ENCODE measurements around the gene BLVRA. TPM values are rescaled to one million over a fixed set of nuclear protein-coding genes. Genes with fewer than 3 reads are reported as not detected.

The BLVRA gene
- total and polyA plus RNA-seq, 2 donors (not counting 1 experiment from before 2014, with no cell fraction given): 5.4 to 6.9 TPM

DNA sequence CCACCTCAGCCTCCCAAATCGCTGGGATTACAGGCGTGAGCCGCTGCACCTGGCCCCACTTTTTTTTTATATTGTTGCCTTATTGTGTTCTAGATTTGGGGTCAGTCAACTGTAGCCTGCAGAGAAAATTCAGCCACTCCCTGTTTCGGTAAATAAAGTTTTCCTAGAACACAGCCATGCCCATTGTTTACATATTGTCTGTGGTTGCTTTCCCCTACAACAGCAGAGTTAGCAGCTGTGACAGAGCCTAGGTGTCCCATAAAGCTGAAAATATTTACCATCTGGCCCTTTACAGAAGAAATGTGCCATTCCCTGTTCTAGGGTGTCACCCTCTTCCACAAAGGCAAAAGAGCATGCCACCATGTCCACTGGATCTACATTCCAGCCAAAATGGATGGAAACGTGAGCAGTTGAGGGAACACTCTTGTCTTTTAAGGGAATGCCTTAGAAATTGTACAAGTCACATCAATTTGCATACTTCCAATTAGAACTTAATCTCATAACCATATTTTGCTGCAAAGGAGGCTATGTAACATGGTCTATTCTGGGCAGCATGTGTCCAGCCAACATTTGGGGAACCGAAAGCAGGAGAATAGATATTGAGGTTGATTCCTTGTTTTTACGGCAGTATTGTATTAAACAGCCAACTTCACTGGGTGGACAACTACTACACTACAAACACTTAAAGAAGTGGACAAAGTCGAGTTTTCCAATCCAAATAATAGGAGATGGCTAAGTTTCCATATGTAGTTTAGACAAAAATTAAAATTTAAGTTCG, 11.0 kb upstream of the BLVRA start:
- H3K36me3 ChIP-seq (replicated peaks in 1 of 2; ENCODE audit: control extremely low read depth in 1 of 2, control insufficient read depth in 1 of 2, extremely low read depth in 1 of 2, insufficient read depth in 2 of 2, low read length in 1 of 2): no peaks in the 10 kb centered on the region
- TF ChIP-seq EZH2 (IDR thresholded peaks at IDR 0.05; ENCODE audit: borderline replicate concordance, insufficient read depth, low read depth, low read length, poor library complexity, severe bottlenecking): no peak
- TF ChIP-seq, protein P1, sequence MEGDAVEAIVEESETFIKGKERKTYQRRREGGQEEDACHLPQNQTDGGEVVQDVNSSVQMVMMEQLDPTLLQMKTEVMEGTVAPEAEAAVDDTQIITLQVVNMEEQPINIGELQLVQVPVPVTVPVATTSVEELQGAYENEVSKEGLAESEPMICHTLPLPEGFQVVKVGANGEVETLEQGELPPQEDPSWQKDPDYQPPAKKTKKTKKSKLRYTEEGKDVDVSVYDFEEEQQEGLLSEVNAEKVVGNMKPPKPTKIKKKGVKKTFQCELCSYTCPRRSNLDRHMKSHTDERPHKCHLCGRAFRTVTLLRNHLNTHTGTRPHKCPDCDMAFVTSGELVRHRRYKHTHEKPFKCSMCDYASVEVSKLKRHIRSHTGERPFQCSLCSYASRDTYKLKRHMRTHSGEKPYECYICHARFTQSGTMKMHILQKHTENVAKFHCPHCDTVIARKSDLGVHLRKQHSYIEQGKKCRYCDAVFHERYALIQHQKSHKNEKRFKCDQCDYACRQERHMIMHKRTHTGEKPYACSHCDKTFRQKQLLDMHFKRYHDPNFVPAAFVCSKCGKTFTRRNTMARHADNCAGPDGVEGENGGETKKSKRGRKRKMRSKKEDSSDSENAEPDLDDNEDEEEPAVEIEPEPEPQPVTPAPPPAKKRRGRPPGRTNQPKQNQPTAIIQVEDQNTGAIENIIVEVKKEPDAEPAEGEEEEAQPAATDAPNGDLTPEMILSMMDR (IDR thresholded peaks at IDR 0.05): no peak
- no peak overlapping the region for H3K9ac ChIP-seq (ENCODE audit: low read length)
- no peak overlapping the region for H3K4me2 ChIP-seq (replicated peaks; ENCODE audit: low read depth, low read length, poor library complexity, severe bottlenecking)
- Mint-ChIP-seq H3K27ac (no peak overlapping the region), H3K27me3 (peaks cover 4% of the 10 kb centered on the region), H3K4me1 (no peaks in the 10 kb centered on the region), H3K9me3 (ENCODE audit: insufficient read depth) (no peaks in the 10 kb centered on the region), H3K4me3 (no peak overlapping the region)
- H3K27ac ChIP-seq (ENCODE audit: low read length in 2 of 2): no peak overlapping the region
- H3K4me3 ChIP-seq (ENCODE audit: control extremely low read depth in 1 of 5, extremely low read depth in 1 of 5, insufficient read depth in 1 of 5, low read depth in 2 of 5, low read length in 4 of 5): no peak overlapping the region
- H3K9me3 ChIP-seq (ENCODE audit: control extremely low read depth in 1 of 3, control insufficient read depth in 2 of 3, insufficient read depth in 1 of 3, low read length in 2 of 3): no peaks in the 10 kb centered on the region
- peaks cover 0 to 5% (median 2%) of the 10 kb centered on the region in 4 experiments for H3K27me3 ChIP-seq (replicated peaks in 1 of 4; ENCODE audit: control extremely low read depth in 1 of 4, control insufficient read depth in 3 of 4, insufficient read depth in 4 of 4, low read length in 3 of 4)
- no peaks in the 10 kb centered on the region for H4K20me1 ChIP-seq (ENCODE audit: control insufficient read depth, insufficient read depth, low read length, poor library complexity, severe bottlenecking)
- H3K79me2 ChIP-seq (ENCODE audit: control insufficient read depth, insufficient read depth, low read length): no peaks in the 10 kb centered on the region
- no peak for ATAC-seq (ENCODE audit: low read depth)
- H3K4me1 ChIP-seq (ENCODE audit: control insufficient read depth in 2 of 2, insufficient read depth in 2 of 2, low read length in 2 of 2): no peaks in the 10 kb centered on the region
- no peak overlapping the region for H2AFZ ChIP-seq (ENCODE audit: insufficient read depth, low read depth, low read length, poor library complexity, severe bottlenecking)
- WGBS (ENCODE audit: insufficient coverage): no CpG with 5 or more reads among the region's 9 CpGs
- intact Hi-C loops (cut with micrococcal nuclease): no loop called here
- CTCF ChIA-PET: no interaction called here
- POLR2A ChIA-PET: no interaction called here
- no peak for DNase-seq

DNA sequence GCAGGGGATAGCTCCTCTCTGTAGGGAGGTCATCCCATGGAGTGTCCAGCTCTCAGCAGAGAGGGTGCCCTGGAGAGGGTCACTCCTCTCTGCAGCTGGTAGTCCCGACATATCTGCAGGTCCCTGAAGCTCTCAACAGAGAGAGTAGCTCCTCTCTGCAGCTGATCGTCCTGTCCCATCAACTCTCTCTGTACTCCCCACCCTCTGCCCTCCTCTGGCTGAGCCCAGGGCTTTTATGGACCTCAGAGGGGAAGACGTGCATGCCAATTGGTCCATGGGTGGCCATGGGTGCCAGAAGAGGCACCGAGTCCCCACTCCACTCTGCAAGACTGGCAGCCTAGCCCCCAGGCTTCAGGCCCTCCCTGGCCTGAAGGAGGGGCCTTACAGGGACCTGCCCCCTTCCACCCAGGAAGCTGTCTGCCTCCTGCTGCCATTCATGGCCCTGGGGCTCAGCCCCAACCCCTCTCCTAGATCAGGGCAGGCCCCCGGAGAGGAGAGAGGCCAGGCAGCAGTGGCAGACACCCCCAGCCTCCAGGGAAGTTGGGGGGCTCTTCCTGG, 9.0 kb upstream of the BLVRA start:
- H3K36me3 ChIP-seq (replicated peaks in 1 of 2; ENCODE audit: control extremely low read depth in 1 of 2, control insufficient read depth in 1 of 2, extremely low read depth in 1 of 2, insufficient read depth in 2 of 2, low read length in 1 of 2): no peaks in the 10 kb centered on the region
- DNase-seq: no peak
- Mint-ChIP-seq H3K9me3 (ENCODE audit: insufficient read depth) (no peaks in the 10 kb centered on the region), H3K27ac (no peak overlapping the region), H3K4me3 (no peak overlapping the region), H3K4me1 (no peaks in the 10 kb centered on the region), H3K27me3 (peaks cover 6% of the 10 kb centered on the region)
- H3K4me2 ChIP-seq (replicated peaks; ENCODE audit: low read depth, low read length, poor library complexity, severe bottlenecking): no peak overlapping the region
- H3K27me3 ChIP-seq (replicated peaks in 1 of 4; ENCODE audit: control extremely low read depth in 1 of 4, control insufficient read depth in 3 of 4, insufficient read depth in 4 of 4, low read length in 3 of 4): peaks cover 0 to 5% (median 2%) of the 10 kb centered on the region in 4 experiments
- TF ChIP-seq, protein P1 (IDR thresholded peaks at IDR 0.05): no peak
- no peak for TF ChIP-seq EZH2 (IDR thresholded peaks at IDR 0.05; ENCODE audit: borderline replicate concordance, insufficient read depth, low read depth, low read length, poor library complexity, severe bottlenecking)
- H4K20me1 ChIP-seq (ENCODE audit: control insufficient read depth, insufficient read depth, low read length, poor library complexity, severe bottlenecking): no peaks in the 10 kb centered on the region
- CTCF ChIA-PET: no interaction called here
- H3K4me1 ChIP-seq (ENCODE audit: control insufficient read depth in 2 of 2, insufficient read depth in 2 of 2, low read length in 2 of 2): no peaks in the 10 kb centered on the region
- intact Hi-C loops (cut with micrococcal nuclease): no loop called here
- no peaks in the 10 kb centered on the region for H3K79me2 ChIP-seq (ENCODE audit: control insufficient read depth, insufficient read depth, low read length)
- H3K9ac ChIP-seq (ENCODE audit: low read length): no peak overlapping the region
- POLR2A ChIA-PET: no interaction called here
- 65% methylated on average over 5 of the region's 5 CpGs for WGBS (ENCODE audit: insufficient coverage)
- no peak overlapping the region for H3K4me3 ChIP-seq (ENCODE audit: control extremely low read depth in 1 of 5, extremely low read depth in 1 of 5, insufficient read depth in 1 of 5, low read depth in 2 of 5, low read length in 4 of 5)
- ATAC-seq (ENCODE audit: low read depth): no peak
- H3K9me3 ChIP-seq (ENCODE audit: control extremely low read depth in 1 of 3, control insufficient read depth in 2 of 3, insufficient read depth in 1 of 3, low read length in 2 of 3): no peaks in the 10 kb centered on the region
- H2AFZ ChIP-seq (ENCODE audit: insufficient read depth, low read depth, low read length, poor library complexity, severe bottlenecking): no peak overlapping the region
- no peak overlapping the region for H3K27ac ChIP-seq (ENCODE audit: low read length in 2 of 2)

Data from B cell (primary cell).